ENCODE results near the gene TMEM256.

- no peak for TF ChIP-seq CTCF (conservative IDR thresholded peaks at IDR 0.05)
- no peak for TF ChIP-seq EZH2 (IDR thresholded peaks at IDR 0.05; ENCODE audit: low read depth)
These were observed 16.1 kb upstream of the TMEM256 start, which contains the start of gene SPEM1 for GRCh38 chr17:7419819-7420610.
